ENCODE data around the gene IMMP2L.

Gene IMMP2L

DNA sequence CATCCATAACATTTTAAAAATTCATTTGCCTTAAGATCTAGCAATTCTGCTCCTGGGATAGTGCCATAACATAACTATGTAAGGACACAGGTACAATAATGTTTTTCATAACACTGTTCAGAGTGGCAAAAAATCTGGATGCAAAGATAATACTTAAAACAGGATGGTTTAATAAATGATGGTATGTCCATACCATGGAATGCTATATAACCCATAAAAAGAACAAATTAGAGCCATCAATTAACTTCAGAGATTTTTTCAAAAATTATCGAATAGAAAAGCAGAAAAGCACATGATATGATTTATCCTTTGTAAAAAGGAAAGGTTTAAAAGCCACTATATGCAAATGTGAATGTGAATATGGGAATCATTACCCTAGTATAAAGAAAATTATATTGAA is 664.8 kb downstream of the IMMP2L start:
- Histone ChIP-seq H3K4me1 (ENCODE audit: control insufficient read depth, insufficient read depth, low read length) (no peaks in the 10 kb centered on the region), H3K4me3 (ENCODE audit: low read depth, low read length) (no peak overlapping the region)

DNA sequence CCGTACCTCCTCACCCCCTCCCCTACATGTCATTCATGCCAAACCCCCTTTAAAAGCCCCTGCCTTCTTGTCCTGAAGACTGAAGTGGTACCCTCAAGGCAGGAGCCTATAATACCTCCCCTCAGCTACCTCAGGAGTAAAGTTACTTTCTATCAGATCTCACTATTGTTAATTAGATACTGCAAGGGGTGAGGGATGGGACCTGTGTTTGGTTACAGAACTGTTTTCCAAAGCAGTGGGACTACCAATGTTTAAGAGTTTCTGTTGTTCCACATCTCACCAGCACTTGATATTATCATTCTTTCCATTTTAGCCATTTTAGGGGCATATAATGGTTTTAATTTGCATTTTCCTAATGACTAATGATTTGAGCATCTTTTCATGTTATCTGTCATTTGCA is 668.2 kb downstream of the IMMP2L start:
- Histone ChIP-seq H3K9ac (ENCODE audit: low read depth, low read length) (no peak overlapping the region), H3K4me1 (ENCODE audit: control insufficient read depth, insufficient read depth, low read length) (no peaks in the 10 kb centered on the region), H3K36me3 (ENCODE audit: control insufficient read depth, insufficient read depth, low read length) (no peaks in the 10 kb centered on the region), H3K27me3 (ENCODE audit: control insufficient read depth, insufficient read depth, low read length) (no peaks in the 10 kb centered on the region), H3K9me3 (ENCODE audit: control insufficient read depth, insufficient read depth, low read length) (no peaks in the 10 kb centered on the region), H3K4me3 (ENCODE audit: low read depth, low read length) (no peak overlapping the region)

More for the DNA sequence above, 664.8 kb downstream of the IMMP2L start:
- no peak overlapping the region for H3K9ac ChIP-seq (ENCODE audit: low read depth, low read length)
- H3K27me3 ChIP-seq (ENCODE audit: control insufficient read depth, insufficient read depth, low read length) = no peaks in the 10 kb centered on the region
- no peaks in the 10 kb centered on the region for H3K9me3 ChIP-seq (ENCODE audit: control insufficient read depth, insufficient read depth, low read length)
- no peaks in the 10 kb centered on the region for H3K36me3 ChIP-seq (ENCODE audit: control insufficient read depth, insufficient read depth, low read length)

DNA sequence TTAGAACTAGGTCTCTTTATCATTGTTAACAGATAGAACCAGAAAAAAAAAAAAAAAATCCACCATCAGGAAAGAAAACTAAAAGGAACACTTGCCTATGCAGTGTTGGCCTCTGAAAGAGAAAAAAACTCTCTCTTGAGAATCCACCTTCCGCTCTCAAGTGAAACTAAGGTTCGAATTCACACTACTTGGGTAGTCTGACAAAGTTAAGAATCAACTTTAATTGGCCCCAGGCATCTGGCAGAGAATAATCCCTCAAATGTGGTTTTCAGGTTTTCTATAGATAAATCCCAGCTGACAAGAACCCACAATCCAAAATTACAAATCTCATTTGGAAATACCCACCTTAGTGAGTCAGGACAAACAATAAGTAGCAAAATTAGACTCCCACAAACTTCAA is 671.1 kb downstream of the IMMP2L start:
- H3K36me3 ChIP-seq (ENCODE audit: control insufficient read depth, insufficient read depth, low read length) = no peaks in the 10 kb centered on the region
- no peaks in the 10 kb centered on the region for H3K4me1 ChIP-seq (ENCODE audit: control insufficient read depth, insufficient read depth, low read length)
- H3K4me3 ChIP-seq (ENCODE audit: low read depth, low read length) = no peak overlapping the region

DNA sequence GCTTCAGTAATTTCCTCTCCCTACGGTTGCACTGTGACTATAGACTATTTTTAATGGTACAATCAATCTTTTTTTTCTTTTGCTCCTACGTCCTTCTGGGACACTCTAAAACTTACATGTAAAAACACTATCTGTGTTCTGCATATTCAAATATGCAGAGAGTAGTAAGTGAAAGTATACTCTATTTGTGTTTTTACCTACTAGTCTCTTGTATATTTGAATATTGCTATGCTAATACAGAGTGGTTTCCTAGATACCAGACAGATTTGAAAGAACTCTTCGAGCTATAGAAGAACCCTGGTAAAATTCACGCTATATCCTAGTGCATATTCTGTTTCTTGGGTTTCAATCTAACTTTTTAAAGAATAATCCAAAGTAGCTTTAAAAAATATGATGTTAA is 672.2 kb downstream of the IMMP2L start:
- Histone ChIP-seq H3K27me3 (ENCODE audit: control insufficient read depth, insufficient read depth, low read length) (no peaks in the 10 kb centered on the region), H3K9me3 (ENCODE audit: control insufficient read depth, insufficient read depth, low read length) (no peaks in the 10 kb centered on the region), H3K9ac (ENCODE audit: low read depth, low read length) (no peak overlapping the region), H3K36me3 (ENCODE audit: control insufficient read depth, insufficient read depth, low read length) (no peaks in the 10 kb centered on the region), H3K4me1 (ENCODE audit: control insufficient read depth, insufficient read depth, low read length) (no peaks in the 10 kb centered on the region), H3K4me3 (ENCODE audit: low read depth, low read length) (no peak overlapping the region)

More for the DNA sequence above, 671.1 kb downstream of the IMMP2L start:
- no peak overlapping the region for H3K9ac ChIP-seq (ENCODE audit: low read depth, low read length)
- H3K27me3 ChIP-seq (ENCODE audit: control insufficient read depth, insufficient read depth, low read length) = no peaks in the 10 kb centered on the region
- no peaks in the 10 kb centered on the region for H3K9me3 ChIP-seq (ENCODE audit: control insufficient read depth, insufficient read depth, low read length)

DNA sequence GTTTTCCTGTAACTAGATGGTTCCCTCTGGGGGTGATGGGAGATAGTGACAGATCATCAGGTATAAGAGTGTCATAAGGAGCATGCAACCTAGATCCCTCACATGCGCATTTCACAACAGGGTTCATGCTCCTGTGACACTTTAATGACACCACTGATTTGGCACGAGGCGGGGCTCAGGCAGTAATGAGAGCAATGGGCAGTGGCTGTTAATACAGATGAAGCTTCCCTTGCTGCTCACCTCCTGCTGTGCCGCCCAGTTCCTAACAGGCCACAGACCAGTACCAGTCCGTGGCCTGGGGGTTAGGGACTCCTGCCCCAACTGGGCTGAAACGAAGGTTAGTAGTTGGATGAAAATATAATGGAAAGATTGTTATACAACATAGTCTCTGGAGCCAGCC is 673.0 kb downstream of the IMMP2L start:
- no peaks in the 10 kb centered on the region for H3K9me3 ChIP-seq (ENCODE audit: control insufficient read depth, insufficient read depth, low read length)
- no peaks in the 10 kb centered on the region for H3K36me3 ChIP-seq (ENCODE audit: control insufficient read depth, insufficient read depth, low read length)
- H3K9ac ChIP-seq (ENCODE audit: low read depth, low read length) = no peak overlapping the region
- no peaks in the 10 kb centered on the region for H3K27me3 ChIP-seq (ENCODE audit: control insufficient read depth, insufficient read depth, low read length)
- no peaks in the 10 kb centered on the region for H3K4me1 ChIP-seq (ENCODE audit: control insufficient read depth, insufficient read depth, low read length)
- H3K4me3 ChIP-seq (ENCODE audit: low read depth, low read length) = no peak overlapping the region

DNA sequence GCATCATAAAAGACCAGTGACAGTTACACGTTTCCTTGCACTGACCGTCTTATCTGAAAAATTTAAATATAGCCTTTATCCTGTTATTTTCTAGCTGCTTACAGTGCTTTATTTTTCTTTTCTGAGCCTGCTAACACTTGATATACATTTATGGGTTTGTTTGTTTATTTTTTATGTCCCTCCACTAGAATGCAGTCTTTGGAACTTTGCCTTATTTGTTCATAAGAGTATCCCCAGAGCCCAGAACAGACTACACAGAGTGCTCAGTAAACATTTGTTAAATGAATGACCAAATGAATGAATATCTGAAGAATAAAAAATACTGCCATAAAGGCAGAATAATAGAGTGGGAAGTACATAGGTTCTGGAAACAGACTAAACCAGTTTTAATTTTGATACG is 673.7 kb downstream of the IMMP2L start:
- Histone ChIP-seq H3K9me3 (ENCODE audit: control insufficient read depth, insufficient read depth, low read length) (no peaks in the 10 kb centered on the region), H3K27me3 (ENCODE audit: control insufficient read depth, insufficient read depth, low read length) (no peaks in the 10 kb centered on the region), H3K4me3 (ENCODE audit: low read depth, low read length) (no peak overlapping the region), H3K9ac (ENCODE audit: low read depth, low read length) (no peak overlapping the region), H3K4me1 (ENCODE audit: control insufficient read depth, insufficient read depth, low read length) (no peaks in the 10 kb centered on the region), H3K36me3 (ENCODE audit: control insufficient read depth, insufficient read depth, low read length) (no peaks in the 10 kb centered on the region)

DNA sequence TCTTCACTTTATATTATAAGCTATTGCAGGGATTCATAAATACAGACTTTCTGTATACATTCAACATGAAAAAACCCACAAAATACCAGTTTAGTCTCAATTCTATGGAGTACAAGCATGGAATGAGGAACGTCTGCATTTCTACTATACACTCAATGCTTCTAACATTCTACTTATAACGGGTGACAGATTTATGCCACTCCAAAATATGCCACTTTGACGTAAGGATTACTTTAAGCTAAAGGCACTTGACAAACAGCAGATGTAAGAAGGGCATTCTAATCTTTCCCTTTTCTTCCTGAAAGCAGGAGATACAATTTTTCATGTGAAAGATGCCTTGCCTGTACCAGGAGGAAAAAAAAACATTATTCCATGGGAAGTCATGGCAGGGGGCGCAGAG is 676.8 kb downstream of the IMMP2L start:
- no peaks in the 10 kb centered on the region for H3K36me3 ChIP-seq (ENCODE audit: control insufficient read depth, insufficient read depth, low read length)
- H3K9ac ChIP-seq (ENCODE audit: low read depth, low read length) = no peak overlapping the region
- H3K9me3 ChIP-seq (ENCODE audit: control insufficient read depth, insufficient read depth, low read length) = no peaks in the 10 kb centered on the region
- no peak overlapping the region for H3K4me3 ChIP-seq (ENCODE audit: low read depth, low read length)
- no peaks in the 10 kb centered on the region for H3K27me3 ChIP-seq (ENCODE audit: control insufficient read depth, insufficient read depth, low read length)
- no peaks in the 10 kb centered on the region for H3K4me1 ChIP-seq (ENCODE audit: control insufficient read depth, insufficient read depth, low read length)

DNA sequence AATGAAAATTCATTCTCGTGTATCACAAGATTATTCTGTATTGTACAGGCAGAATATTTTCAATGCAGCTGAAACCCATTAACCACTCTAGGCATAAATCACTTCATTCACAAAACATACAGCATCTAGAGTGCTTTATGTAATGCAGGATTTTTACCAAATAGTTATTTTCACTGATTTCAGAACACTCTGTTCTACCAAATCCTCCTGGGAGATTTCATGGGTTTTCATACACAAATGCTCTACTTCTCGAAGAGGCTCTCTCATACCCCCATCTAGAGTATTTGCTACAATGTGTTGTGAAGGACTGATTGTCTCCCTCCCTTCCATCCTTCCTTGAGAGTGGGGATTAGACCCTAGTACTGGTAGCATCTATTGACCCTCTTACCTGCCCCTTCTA is 680.6 kb downstream of the IMMP2L start:
- Histone ChIP-seq H3K4me3 (ENCODE audit: low read depth, low read length) (no peak overlapping the region), H3K9me3 (ENCODE audit: control insufficient read depth, insufficient read depth, low read length) (no peaks in the 10 kb centered on the region)

DNA sequence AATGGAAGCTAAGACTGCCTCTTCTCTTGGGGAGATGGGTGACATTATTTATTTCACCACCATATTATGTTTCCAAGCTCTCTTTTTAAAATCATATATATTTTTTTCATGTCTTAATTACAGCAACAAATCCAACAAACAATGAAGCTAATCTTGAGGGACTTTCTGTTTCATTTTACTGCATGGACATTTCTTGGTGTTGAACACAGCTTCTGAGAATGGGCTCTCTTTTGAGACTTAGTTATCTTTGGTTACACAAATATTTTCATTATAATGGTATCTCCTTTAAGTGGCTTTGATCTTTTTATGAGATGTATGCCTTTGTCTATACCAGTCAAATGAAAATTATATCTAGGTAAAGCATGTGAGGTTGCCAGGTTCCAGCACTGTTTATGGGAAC is 681.3 kb downstream of the IMMP2L start:
- H3K9me3 ChIP-seq (ENCODE audit: control insufficient read depth, insufficient read depth, low read length) = no peaks in the 10 kb centered on the region
- no peaks in the 10 kb centered on the region for H3K27me3 ChIP-seq (ENCODE audit: control insufficient read depth, insufficient read depth, low read length)
- H3K9ac ChIP-seq (ENCODE audit: low read depth, low read length) = no peak overlapping the region
- H3K36me3 ChIP-seq (ENCODE audit: control insufficient read depth, insufficient read depth, low read length) = no peaks in the 10 kb centered on the region
- H3K4me3 ChIP-seq (ENCODE audit: low read depth, low read length) = no peak overlapping the region
- no peaks in the 10 kb centered on the region for H3K4me1 ChIP-seq (ENCODE audit: control insufficient read depth, insufficient read depth, low read length)

More for the DNA sequence above, 680.6 kb downstream of the IMMP2L start:
- H3K36me3 ChIP-seq (ENCODE audit: control insufficient read depth, insufficient read depth, low read length) = no peaks in the 10 kb centered on the region
- no peak overlapping the region for H3K9ac ChIP-seq (ENCODE audit: low read depth, low read length)
- no peaks in the 10 kb centered on the region for H3K4me1 ChIP-seq (ENCODE audit: control insufficient read depth, insufficient read depth, low read length)
- H3K27me3 ChIP-seq (ENCODE audit: control insufficient read depth, insufficient read depth, low read length) = no peaks in the 10 kb centered on the region

DNA sequence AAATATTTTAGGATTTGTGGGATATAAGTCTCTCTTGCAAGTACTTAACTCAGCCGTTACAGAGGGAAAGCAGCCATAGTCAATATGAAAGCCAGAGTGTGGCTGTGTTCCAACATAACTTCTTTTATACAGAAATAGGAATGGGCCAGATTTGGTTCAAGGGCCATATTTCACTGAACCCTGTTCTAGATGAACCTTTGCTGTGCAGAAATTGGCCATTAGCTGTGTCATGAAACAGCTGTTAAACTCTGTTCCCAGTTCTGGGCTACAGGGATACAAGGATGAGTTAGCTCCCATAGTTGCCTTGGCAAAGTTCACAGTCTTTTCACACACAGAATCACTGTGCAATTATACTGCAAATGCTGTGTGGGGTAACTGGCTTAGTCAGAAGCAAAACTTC is 685.3 kb downstream of the IMMP2L start:
- H3K27me3 ChIP-seq (ENCODE audit: control insufficient read depth, insufficient read depth, low read length) = no peaks in the 10 kb centered on the region
- peaks cover 6% of the 10 kb centered on the region for H3K4me1 ChIP-seq (ENCODE audit: control insufficient read depth, insufficient read depth, low read length)
- H3K4me3 ChIP-seq (ENCODE audit: low read depth, low read length) = no peak overlapping the region
- no peaks in the 10 kb centered on the region for H3K9me3 ChIP-seq (ENCODE audit: control insufficient read depth, insufficient read depth, low read length)
- H3K36me3 ChIP-seq (ENCODE audit: control insufficient read depth, insufficient read depth, low read length) = no peaks in the 10 kb centered on the region
- no peak overlapping the region for H3K9ac ChIP-seq (ENCODE audit: low read depth, low read length)

DNA sequence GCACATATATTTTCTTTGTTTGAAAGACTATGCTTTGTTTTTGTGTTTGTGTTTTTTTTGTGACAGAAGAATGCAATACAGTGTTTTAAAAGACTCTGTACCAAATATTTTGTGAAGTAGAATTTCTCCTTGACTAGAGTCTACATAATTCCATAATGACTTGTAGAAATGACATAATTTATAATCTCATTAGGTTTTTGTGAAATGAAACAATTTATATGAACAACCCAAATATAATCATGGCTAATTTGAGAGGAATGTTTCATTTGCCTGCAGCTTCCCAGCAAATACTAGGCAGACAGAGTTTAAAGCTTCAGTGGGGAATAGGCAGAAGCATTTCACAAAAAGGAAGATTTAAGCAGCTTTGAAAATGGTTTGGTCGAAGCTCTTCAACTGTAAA is 686.9 kb downstream of the IMMP2L start:
- no peaks in the 10 kb centered on the region for H3K27me3 ChIP-seq (ENCODE audit: control insufficient read depth, insufficient read depth, low read length)
- H3K4me1 ChIP-seq (ENCODE audit: control insufficient read depth, insufficient read depth, low read length) = peaks cover 14% of the 10 kb centered on the region
- H3K9ac ChIP-seq (ENCODE audit: low read depth, low read length) = no peak overlapping the region

DNA sequence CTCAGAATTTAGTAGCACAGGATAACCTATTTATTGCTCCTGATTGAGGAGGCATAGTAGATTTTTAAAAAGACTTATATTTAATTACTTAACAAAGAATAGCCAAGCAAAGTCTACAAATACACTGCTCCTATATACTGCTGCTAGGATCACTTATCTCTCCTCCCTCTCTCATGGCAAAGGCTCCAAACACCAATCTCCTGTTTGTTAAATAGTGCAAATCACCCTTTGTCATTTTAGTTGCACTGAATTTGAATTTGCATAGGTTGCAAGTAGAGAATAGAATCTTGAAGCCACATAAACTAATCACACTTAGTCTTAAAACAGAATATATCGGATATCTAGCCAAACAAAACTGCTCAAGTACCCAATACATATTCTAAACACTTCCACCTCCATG is 690.4 kb downstream of the IMMP2L start:
- Histone ChIP-seq H3K36me3 (ENCODE audit: control insufficient read depth, insufficient read depth, low read length) (no peaks in the 10 kb centered on the region), H3K9ac (ENCODE audit: low read depth, low read length) (no peak overlapping the region), H3K27me3 (ENCODE audit: control insufficient read depth, insufficient read depth, low read length) (no peaks in the 10 kb centered on the region), H3K4me1 (ENCODE audit: control insufficient read depth, insufficient read depth, low read length) (peaks cover 14% of the 10 kb centered on the region), H3K4me3 (ENCODE audit: low read depth, low read length) (no peak overlapping the region), H3K9me3 (ENCODE audit: control insufficient read depth, insufficient read depth, low read length) (no peaks in the 10 kb centered on the region)

More for the DNA sequence above, 686.9 kb downstream of the IMMP2L start:
- Histone ChIP-seq H3K4me3 (ENCODE audit: low read depth, low read length) (no peak overlapping the region), H3K9me3 (ENCODE audit: control insufficient read depth, insufficient read depth, low read length) (no peaks in the 10 kb centered on the region), H3K36me3 (ENCODE audit: control insufficient read depth, insufficient read depth, low read length) (no peaks in the 10 kb centered on the region)

DNA sequence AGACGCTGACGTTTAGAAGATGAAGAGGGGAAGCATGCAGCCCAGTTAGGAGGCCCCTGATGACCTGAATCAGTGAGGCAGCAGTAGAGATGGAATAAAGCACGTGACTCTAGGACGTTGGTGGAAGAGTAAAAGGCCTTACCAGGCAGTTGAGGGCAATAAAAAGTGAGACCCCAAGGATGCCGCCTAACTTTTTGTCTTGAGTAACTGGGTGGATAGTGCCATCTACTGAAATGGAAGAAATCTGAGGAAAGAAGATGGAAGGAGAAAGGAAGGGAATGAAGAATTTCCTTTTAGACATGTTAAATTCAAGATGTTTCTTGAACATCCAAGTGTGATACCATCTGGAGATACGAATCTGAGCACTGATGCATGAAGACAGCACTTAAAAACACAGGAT is 691.4 kb downstream of the IMMP2L start:
- H3K4me3 ChIP-seq (ENCODE audit: low read depth, low read length) = no peak overlapping the region
- no peaks in the 10 kb centered on the region for H3K36me3 ChIP-seq (ENCODE audit: control insufficient read depth, insufficient read depth, low read length)
- no peaks in the 10 kb centered on the region for H3K27me3 ChIP-seq (ENCODE audit: control insufficient read depth, insufficient read depth, low read length)
- H3K9me3 ChIP-seq (ENCODE audit: control insufficient read depth, insufficient read depth, low read length) = no peaks in the 10 kb centered on the region
- H3K9ac ChIP-seq (ENCODE audit: low read depth, low read length) = no peak overlapping the region
- peaks cover 14% of the 10 kb centered on the region for H3K4me1 ChIP-seq (ENCODE audit: control insufficient read depth, insufficient read depth, low read length)
